HFFc6 (cell line): Measurements from ENCODE around the gene VAMP2. TPM values are rescaled to one million over a fixed set of nuclear protein-coding genes. Genes with fewer than 3 reads are reported as not detected.

ENCODE experiments used
- DNase-seq: peaks from one replicate; pipeline ENCODE4 v3.0.0-alpha.2; 2018
- H3K27ac Mint-ChIP-seq: 2 replicates; pipeline ENCODE4 v1.8.0; 2020; ENCODE audit warnings: mild to moderate bottlenecking, mixed read lengths
- H3K27me3 Mint-ChIP-seq: 2 replicates; pipeline ENCODE4 v1.8.0; 2021; ENCODE audit warnings: mild to moderate bottlenecking, moderate library complexity, mixed read lengths; ENCODE audit not compliant: insufficient read depth
- H3K36me3 Mint-ChIP-seq: 2 replicates; pipeline ENCODE4 v1.8.0; 2021; ENCODE audit warnings: low read depth, mixed read lengths
- H3K4me1 Mint-ChIP-seq: 2 replicates; pipeline ENCODE4 v1.8.0; 2020; ENCODE audit warnings: low read depth, mixed read lengths
- H3K4me3 Mint-ChIP-seq: 2 replicates; pipeline ENCODE4 v1.8.0; 2020; ENCODE audit warnings: mild to moderate bottlenecking, moderate library complexity, mixed read lengths
- H3K9me3 Mint-ChIP-seq: 2 replicates; pipeline ENCODE4 v1.8.0; 2020; ENCODE audit warnings: mild to moderate bottlenecking, mixed read lengths
- CTCF ChIP-seq: fragments of 200-600 bp; sonication (generic); IDR thresholded peaks from 2 replicates; pipeline ENCODE4 v1.5.0; 2021; ENCODE audit warnings: antibody characterized with exemption, mild to moderate bottlenecking
- microRNA-seq: library from miRNA; unstranded; fragments of <30 nt; microRNA quantifications from one replicate; pipeline ENCODE4, GENCODE V29; 2019
- total RNA-seq, 6 experiments: library from RNA; stranded (reverse); fragmentation: NEBNext Ultra II Directional; extraction: Animal tissue kit (Norgen Biotek cat#: 25700); gene quantifications; 2 replicates in 1 of 6; 3 replicates in 5 of 6; pipeline ENCODE4 v1.2.3, GENCODE V29; 2021

Gene VAMP2
- total RNA-seq, 6 experiments from 2014 or later = 37.0 to 47.6 (median 44.5) TPM

GRCh38 chr17:8116776-8117175, 46.0 kb downstream of the VAMP2 start:
- no peak for TF ChIP-seq CTCF
- Mint-ChIP-seq H3K27ac (no peak overlapping the region), H3K36me3 (no peaks in the 10 kb centered on the region), H3K27me3 (peaks cover 38% of the 10 kb centered on the region), H3K4me3 (no peak overlapping the region), H3K4me1 (peaks cover 33% of the 10 kb centered on the region), H3K9me3 (peaks cover 7% of the 10 kb centered on the region; the same call in 1 of the 2 replicates)
- DNase-seq = no peak

- Mint-ChIP-seq H3K36me3 (no peaks in the 10 kb centered on the region), H3K27ac (no peak overlapping the region), H3K27me3 (peaks cover 33% of the 10 kb centered on the region), H3K9me3 (no peaks in the 10 kb centered on the region), H3K4me3 (no peak overlapping the region), H3K4me1 (peaks cover 11% of the 10 kb centered on the region)
- no peak for DNase-seq
- no peak for TF ChIP-seq CTCF
Observed at GRCh38 chr17:8110907-8111306, 51.8 kb downstream of the VAMP2 start.

- no peak overlapping the region for H3K4me3 Mint-ChIP-seq
Observed at GRCh38 chr17:8110456-8110804, 52.3 kb downstream of the VAMP2 start.

GRCh38 chr17:8109661-8110455, 52.9 kb downstream of the VAMP2 start:
- H3K36me3 Mint-ChIP-seq = no peaks in the 10 kb centered on the region
- TF ChIP-seq CTCF = peak; percentile 91
- H3K27me3 Mint-ChIP-seq = peaks cover 29% of the 10 kb centered on the region
- H3K4me3 Mint-ChIP-seq = no peak overlapping the region
- no peaks in the 10 kb centered on the region for H3K9me3 Mint-ChIP-seq
- H3K27ac Mint-ChIP-seq = no peak overlapping the region
- H3K4me1 Mint-ChIP-seq = peaks cover 14% of the 10 kb centered on the region
- no peak for DNase-seq

More at GRCh38 chr17:8110456-8110804, 52.3 kb downstream of the VAMP2 start:
- H3K36me3 Mint-ChIP-seq = no peaks in the 10 kb centered on the region
- TF ChIP-seq CTCF = peak; percentile 35
- no peak overlapping the region for H3K27ac Mint-ChIP-seq
- H3K4me1 Mint-ChIP-seq = peaks cover 14% of the 10 kb centered on the region
- DNase-seq = no peak
- H3K9me3 Mint-ChIP-seq = no peaks in the 10 kb centered on the region
- H3K27me3 Mint-ChIP-seq = peaks cover 34% of the 10 kb centered on the region

Small RNAs within 50 kb of the gene (microRNA-seq; reads per million reads assigned to microRNA genes)
- 144 reads per million, percentile 54 among the genes with 10 or more reads in this experiment for gene MIR4521
- gene MIR6883 = not detected

Other genes with a start within 250 kb of the VAMP2 start
- gene RNF227, start 246.7 kb downstream of the VAMP2 start, total RNA-seq = 1 to 10 TPM; 2.2 to 3.6 (median 3.1) TPM
- gene KCNAB3, start 233.1 kb downstream of the VAMP2 start, total RNA-seq = 1 to 10 TPM; 1.5 to 3.0 (median 2.3) TPM
- gene TRAPPC1, start 231.0 kb downstream of the VAMP2 start, total RNA-seq = 100 to 1,000 TPM; 244 to 309 (median 288) TPM
- gene CNTROB, start 230.7 kb downstream of the VAMP2 start, total RNA-seq = 10 to 100 TPM; 20.8 to 32.2 (median 28.5) TPM
- gene GUCY2D, start 160.3 kb downstream of the VAMP2 start, total RNA-seq = not detected
- not detected for gene ALOX15B, start 123.9 kb downstream of the VAMP2 start, total RNA-seq
- gene ALOX12B, start 75.2 kb downstream of the VAMP2 start, total RNA-seq = not detected
- under 1 TPM; 0.14 to 0.30 (median 0.21) TPM for gene ALOXE3, start 44.4 kb downstream of the VAMP2 start, total RNA-seq
- gene HES7, start 38.8 kb downstream of the VAMP2 start, total RNA-seq = under 1 TPM; 0.24 to 0.54 (median 0.41) TPM
- gene PER1, start 10.5 kb downstream of the VAMP2 start, total RNA-seq = 10 to 100 TPM; 18.9 to 31.8 (median 26.9) TPM
- 10 to 100 TPM; 13.8 to 18.8 (median 17.5) TPM for gene TMEM107, start 13.4 kb upstream of the VAMP2 start, total RNA-seq
- gene BORCS6, start 27.2 kb upstream of the VAMP2 start, total RNA-seq = 1 to 10 TPM; 4.4 to 6.0 (median 4.6) TPM
- 10 to 100 TPM; 24.5 to 43.4 (median 39.5) TPM for gene AURKB, start 47.6 kb upstream of the VAMP2 start, total RNA-seq
- 10 to 100 TPM in 5 of 6 experiments, 1 to 10 TPM in 1; 8.8 to 14.4 (median 10.8) TPM for gene CTC1, start 85.1 kb upstream of the VAMP2 start, total RNA-seq
- gene PFAS, start 86.3 kb upstream of the VAMP2 start, total RNA-seq = 10 to 100 TPM; 46.8 to 63.9 (median 58.8) TPM
- 10 to 100 TPM; 27.8 to 32.2 (median 30.9) TPM for gene RANGRF, start 125.7 kb upstream of the VAMP2 start, total RNA-seq
- gene SLC25A35, start 132.5 kb upstream of the VAMP2 start, total RNA-seq = 1 to 10 TPM; 1.6 to 3.7 (median 3.1) TPM
- not detected for gene ARHGEF15, start 147.3 kb upstream of the VAMP2 start, total RNA-seq
- not detected for gene ODF4, start 176.9 kb upstream of the VAMP2 start, total RNA-seq
- gene RPL26, start 220.2 kb upstream of the VAMP2 start, total RNA-seq = 1,000 to 10,000 TPM; 1,301 to 1,432 (median 1,370) TPM
- not detected for gene RNF222, start 234.9 kb upstream of the VAMP2 start, total RNA-seq